WTC11 (cell line): ENCODE measurements around the gene DNM3. TPM values are rescaled to one million over a fixed set of nuclear protein-coding genes. Genes with fewer than 3 reads are reported as not detected.

Experiments
- ATAC-seq: fragments of 200-7000 bp; cut with Tn5 transposase; 2 replicates; pipeline ENCODE4 v1.10.0; 2021; ENCODE audit warnings: mild to moderate bottlenecking, moderate library complexity
- CTCF ChIA-PET: fragments of 300-600 bp; sonication (Branson Sonifier 250); formaldehyde crosslinking; loops from one replicate; lab custom pipeline; 2021; ENCODE audit warnings: antibody characterized with exemption; lab: Charles Lee
- POLR2A ChIA-PET: fragments of 350-600 bp; sonication (Branson Sonifier 250); formaldehyde crosslinking; loops from one replicate; lab custom pipeline; 2021; ENCODE audit warnings: antibody characterized with exemption; lab: Charles Lee
- DNase-seq: peaks from one replicate; pipeline ENCODE4 v3.0.0; 2021; ENCODE audit warnings: low spot score
- H3K27ac Mint-ChIP-seq: 2 replicates; pipeline ENCODE4 v1.8.0; 2021; ENCODE audit warnings: mixed read lengths
- H3K27me3 Mint-ChIP-seq: 2 replicates; pipeline ENCODE4 v1.8.0; 2021; ENCODE audit warnings: low read depth, mild to moderate bottlenecking, moderate library complexity, mixed read lengths
- H3K36me3 Mint-ChIP-seq: 2 replicates; pipeline ENCODE4 v1.8.0; 2021; ENCODE audit warnings: mixed read lengths
- H3K4me1 Mint-ChIP-seq: 2 replicates; pipeline ENCODE4 v1.8.0; 2022; ENCODE audit warnings: mixed read lengths
- H3K4me3 Mint-ChIP-seq: 2 replicates; pipeline ENCODE4 v1.8.0; 2021; ENCODE audit warnings: mild to moderate bottlenecking, moderate library complexity, mixed read lengths
- H3K9me3 Mint-ChIP-seq: 2 replicates; pipeline ENCODE4 v1.8.0; 2021; ENCODE audit warnings: mixed read lengths
- ETV6 ChIP-seq: sonication (generic); formaldehyde crosslinking; IDR thresholded peaks from 2 replicates; pipeline ENCODE4 v1.8.1; 2022; ENCODE audit warnings: mild to moderate bottlenecking, missing genetic modification reagents
- FOXJ3 ChIP-seq: sonication (generic); formaldehyde crosslinking; IDR thresholded peaks from 2 replicates; pipeline ENCODE4 v1.9.0; 2021; ENCODE audit warnings: missing genetic modification reagents, mild to moderate bottlenecking, borderline replicate concordance
- GABPB1 ChIP-seq: sonication (generic); formaldehyde crosslinking; IDR thresholded peaks from 2 replicates; pipeline ENCODE4 v1.8.1; 2023; ENCODE audit warnings: mild to moderate bottlenecking, missing genetic modification reagents
- IRF2 ChIP-seq: sonication (generic); formaldehyde crosslinking; IDR thresholded peaks from 2 replicates; pipeline ENCODE4 v1.8.0; 2022; ENCODE audit warnings: low read depth, missing genetic modification reagents, borderline replicate concordance
- JAZF1 ChIP-seq: fragments of 250-450 bp; sonication (Bioruptor Pico); IDR thresholded peaks from 2 replicates; pipeline ENCODE4 v1.9.0; 2021; ENCODE audit warnings: moderate library complexity, mild to moderate bottlenecking, inconsistent platforms
- JUN ChIP-seq: sonication (generic); formaldehyde crosslinking; IDR thresholded peaks from 2 replicates; pipeline ENCODE4 v1.8.0; 2023; ENCODE audit warnings: mild to moderate bottlenecking, missing genetic modification reagents
- MYBL2 ChIP-seq: sonication (generic); formaldehyde crosslinking; IDR thresholded peaks from 2 replicates; pipeline ENCODE4 v1.8.1; 2023; ENCODE audit warnings: mild to moderate bottlenecking, moderate library complexity, missing genetic modification reagents
- SMAD4 ChIP-seq: sonication (generic); formaldehyde crosslinking; IDR thresholded peaks from 2 replicates; pipeline ENCODE4 v1.8.0; 2022; ENCODE audit warnings: mild to moderate bottlenecking, missing genetic modification reagents
- ZNF281 ChIP-seq: sonication (generic); formaldehyde crosslinking; IDR thresholded peaks from 2 replicates; pipeline ENCODE4 v1.8.0; 2023; ENCODE audit warnings: mild to moderate bottlenecking, missing genetic modification reagents
- ZNF317 ChIP-seq: sonication (generic); formaldehyde crosslinking; IDR thresholded peaks from 2 replicates; pipeline ENCODE4 v1.8.1; 2023; ENCODE audit warnings: low read depth, mild to moderate bottlenecking, moderate library complexity, missing genetic modification reagents, borderline replicate concordance
- ZSCAN18 ChIP-seq: fragments of 250-450 bp; sonication (Bioruptor Pico); IDR thresholded peaks from 2 replicates; pipeline ENCODE4 v2.1.2; 2022; ENCODE audit warnings: mild to moderate bottlenecking, moderate library complexity
- total RNA-seq: library from RNA; stranded (reverse); gene quantifications from 3 replicates; pipeline ENCODE4 v1.2.3, GENCODE V29; 2021
- TF ChIP-seq, protein P1 (sequence below): fragments of 200-600 bp; IDR thresholded peaks from 2 replicates; pipeline ENCODE4 v1.8.0; 2022; ENCODE audit warnings: antibody characterized with exemption
- TF ChIP-seq, protein P2 (sequence below): fragments of 250-450 bp; sonication (Bioruptor Pico); conservative IDR thresholded peaks from 2 replicates; pipeline ENCODE4 v1.9.0; 2021; ENCODE audit warnings: mild to moderate bottlenecking
- TF ChIP-seq, protein P3 (sequence below): sonication (generic); formaldehyde crosslinking; IDR thresholded peaks from 2 replicates; pipeline ENCODE4 v1.8.0; 2022; ENCODE audit warnings: mild to moderate bottlenecking, missing genetic modification reagents
- TF ChIP-seq, protein P4 (sequence below): sonication (generic); formaldehyde crosslinking; IDR thresholded peaks from 2 replicates; pipeline ENCODE4 v1.8.0; 2022; ENCODE audit warnings: mild to moderate bottlenecking, missing genetic modification reagents
- TF ChIP-seq, protein P5 (sequence below): fragments of 250-450 bp; sonication (Bioruptor Pico); IDR thresholded peaks from 2 replicates; pipeline ENCODE4 v1.8.0; 2021; ENCODE audit warnings: mild to moderate bottlenecking

The DNM3 gene
- total RNA-seq, 1 experiment from 2014 or later, result 1.9 TPM

- H3K9me3 Mint-ChIP-seq, result peaks cover 5% of the 10 kb centered on the region
- ChIA-PET CTCF (no interaction called here), POLR2A (no interaction called here)
- no peak overlapping the region for H3K27ac Mint-ChIP-seq
- H3K27me3 Mint-ChIP-seq, result no peaks in the 10 kb centered on the region
- peaks cover 23% of the 10 kb centered on the region for H3K4me1 Mint-ChIP-seq
- H3K36me3 Mint-ChIP-seq, result no peaks in the 10 kb centered on the region
- no peak for DNase-seq
- no peak overlapping the region for H3K4me3 Mint-ChIP-seq
- TF ChIP-seq ZSCAN18 (no peak), IRF2 (no peak), SMAD4 (CRISPR knock-in tag) (no peak), ZNF281 (CRISPR knock-in tag) (no peak)
- no peak for ATAC-seq
Measured at GRCh38 chr1:172266528-172267174, 425.4 kb downstream of the DNM3 start.

DNA sequence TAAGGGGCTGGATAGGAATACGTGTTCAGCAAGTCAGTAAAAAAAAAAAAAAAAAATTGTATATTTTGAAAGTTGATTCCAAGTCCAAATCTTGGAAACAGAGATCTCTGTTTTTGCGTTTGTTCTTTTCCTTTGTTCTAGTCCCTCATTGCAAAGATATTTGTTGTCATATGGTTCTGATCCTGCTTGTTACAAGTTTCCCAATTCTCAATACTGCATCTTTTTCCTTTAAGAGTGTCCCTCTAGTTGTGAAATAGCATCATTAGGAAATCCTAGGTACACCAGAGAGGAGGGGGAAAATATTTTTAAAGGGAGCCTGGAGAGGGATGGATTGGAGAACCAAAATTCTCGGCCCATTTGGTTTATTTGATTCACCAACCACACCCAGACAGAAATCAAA is 426.9 kb downstream of the DNM3 start:
- ChIA-PET CTCF (no interaction called here), POLR2A (no interaction called here)
- Mint-ChIP-seq H3K27me3 (no peaks in the 10 kb centered on the region), H3K4me3 (no peak overlapping the region), H3K9me3 (no peaks in the 10 kb centered on the region; the same call in 1 of the 2 replicates), H3K27ac (no peak overlapping the region), H3K36me3 (no peaks in the 10 kb centered on the region), H3K4me1 (peaks cover 23% of the 10 kb centered on the region)
- DNase-seq, result no peak
- ATAC-seq, result no peak
- TF ChIP-seq GABPB1 (no peak), FOXJ3 (CRISPR knock-in tag) (no peak), MYBL2 (CRISPR knock-in tag) (no peak)
- TF ChIP-seq, protein P1, sequence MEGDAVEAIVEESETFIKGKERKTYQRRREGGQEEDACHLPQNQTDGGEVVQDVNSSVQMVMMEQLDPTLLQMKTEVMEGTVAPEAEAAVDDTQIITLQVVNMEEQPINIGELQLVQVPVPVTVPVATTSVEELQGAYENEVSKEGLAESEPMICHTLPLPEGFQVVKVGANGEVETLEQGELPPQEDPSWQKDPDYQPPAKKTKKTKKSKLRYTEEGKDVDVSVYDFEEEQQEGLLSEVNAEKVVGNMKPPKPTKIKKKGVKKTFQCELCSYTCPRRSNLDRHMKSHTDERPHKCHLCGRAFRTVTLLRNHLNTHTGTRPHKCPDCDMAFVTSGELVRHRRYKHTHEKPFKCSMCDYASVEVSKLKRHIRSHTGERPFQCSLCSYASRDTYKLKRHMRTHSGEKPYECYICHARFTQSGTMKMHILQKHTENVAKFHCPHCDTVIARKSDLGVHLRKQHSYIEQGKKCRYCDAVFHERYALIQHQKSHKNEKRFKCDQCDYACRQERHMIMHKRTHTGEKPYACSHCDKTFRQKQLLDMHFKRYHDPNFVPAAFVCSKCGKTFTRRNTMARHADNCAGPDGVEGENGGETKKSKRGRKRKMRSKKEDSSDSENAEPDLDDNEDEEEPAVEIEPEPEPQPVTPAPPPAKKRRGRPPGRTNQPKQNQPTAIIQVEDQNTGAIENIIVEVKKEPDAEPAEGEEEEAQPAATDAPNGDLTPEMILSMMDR, result no peak

- Mint-ChIP-seq H3K36me3 (no peaks in the 10 kb centered on the region), H3K4me3 (no peak overlapping the region), H3K9me3 (no peaks in the 10 kb centered on the region), H3K27me3 (no peaks in the 10 kb centered on the region), H3K27ac (peak overlapping the region; percentile 10), H3K4me1 (peaks cover 24% of the 10 kb centered on the region)
- ATAC-seq, result no peak; the same call in 1 of the 2 replicates
- ChIA-PET POLR2A (no interaction called here), CTCF (interaction anchor here (0.6 kb wide), 1 partner anchor 181 kb away, joined by 3 read pairs; no protein-coding TSS in a partner anchor)
- no peak for DNase-seq
- TF ChIP-seq, protein P2, sequence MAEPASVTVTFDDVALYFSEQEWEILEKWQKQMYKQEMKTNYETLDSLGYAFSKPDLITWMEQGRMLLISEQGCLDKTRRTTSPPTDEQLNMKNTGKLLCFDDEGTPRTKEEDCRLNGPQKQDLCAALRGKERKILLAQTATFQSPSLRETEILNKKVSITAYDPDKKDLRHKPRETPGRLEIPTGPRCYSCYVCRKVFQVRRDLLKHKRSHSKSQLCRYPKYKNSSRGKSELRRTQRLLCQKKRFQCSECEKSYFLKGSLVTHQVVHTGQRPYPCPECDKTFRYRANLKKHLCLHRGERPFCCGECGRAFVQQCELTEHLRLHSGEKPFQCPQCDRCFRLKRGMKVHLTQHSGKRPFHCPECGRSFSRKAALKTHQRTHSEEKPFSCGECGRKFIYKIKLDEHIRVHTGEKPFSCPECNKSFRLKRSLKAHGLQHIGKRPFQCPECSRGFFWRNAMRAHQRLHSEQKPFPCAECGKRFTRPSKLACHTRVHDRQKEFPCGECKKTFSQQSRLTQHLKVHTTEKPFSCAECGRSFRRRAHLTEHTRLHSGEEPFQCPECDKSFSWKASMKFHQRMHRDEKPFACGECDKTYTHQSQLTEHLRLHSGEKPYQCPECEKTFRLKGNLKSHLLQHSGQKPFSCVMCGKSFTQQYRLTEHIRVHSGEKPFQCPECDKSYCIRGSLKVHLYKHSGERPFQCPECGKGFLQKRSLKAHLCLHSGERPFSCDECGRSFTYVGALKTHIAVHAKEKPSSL (CRISPR knock-in tag), result no peak
- TF ChIP-seq, protein P1, result no peak
- TF ChIP-seq, protein P3, sequence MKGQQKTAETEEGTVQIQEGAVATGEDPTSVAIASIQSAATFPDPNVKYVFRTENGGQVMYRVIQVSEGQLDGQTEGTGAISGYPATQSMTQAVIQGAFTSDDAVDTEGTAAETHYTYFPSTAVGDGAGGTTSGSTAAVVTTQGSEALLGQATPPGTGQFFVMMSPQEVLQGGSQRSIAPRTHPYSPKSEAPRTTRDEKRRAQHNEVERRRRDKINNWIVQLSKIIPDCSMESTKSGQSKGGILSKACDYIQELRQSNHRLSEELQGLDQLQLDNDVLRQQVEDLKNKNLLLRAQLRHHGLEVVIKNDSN (CRISPR knock-in tag), result no peak
- TF ChIP-seq, protein P4, sequence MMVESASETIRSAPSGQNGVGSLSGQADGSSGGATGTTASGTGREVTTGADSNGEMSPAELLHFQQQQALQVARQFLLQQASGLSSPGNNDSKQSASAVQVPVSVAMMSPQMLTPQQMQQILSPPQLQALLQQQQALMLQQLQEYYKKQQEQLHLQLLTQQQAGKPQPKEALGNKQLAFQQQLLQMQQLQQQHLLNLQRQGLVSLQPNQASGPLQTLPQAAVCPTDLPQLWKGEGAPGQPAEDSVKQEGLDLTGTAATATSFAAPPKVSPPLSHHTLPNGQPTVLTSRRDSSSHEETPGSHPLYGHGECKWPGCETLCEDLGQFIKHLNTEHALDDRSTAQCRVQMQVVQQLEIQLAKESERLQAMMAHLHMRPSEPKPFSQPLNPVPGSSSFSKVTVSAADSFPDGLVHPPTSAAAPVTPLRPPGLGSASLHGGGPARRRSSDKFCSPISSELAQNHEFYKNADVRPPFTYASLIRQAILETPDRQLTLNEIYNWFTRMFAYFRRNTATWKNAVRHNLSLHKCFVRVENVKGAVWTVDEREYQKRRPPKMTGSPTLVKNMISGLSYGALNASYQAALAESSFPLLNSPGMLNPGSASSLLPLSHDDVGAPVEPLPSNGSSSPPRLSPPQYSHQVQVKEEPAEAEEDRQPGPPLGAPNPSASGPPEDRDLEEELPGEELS (CRISPR knock-in tag), result no peak
- TF ChIP-seq JUN (CRISPR knock-in tag) (no peak), JAZF1 (CRISPR knock-in tag) (no peak), ETV6 (CRISPR knock-in tag) (no peak), MYBL2 (CRISPR knock-in tag) (no peak), ZNF317 (CRISPR knock-in tag) (no peak)
- TF ChIP-seq, protein P5, sequence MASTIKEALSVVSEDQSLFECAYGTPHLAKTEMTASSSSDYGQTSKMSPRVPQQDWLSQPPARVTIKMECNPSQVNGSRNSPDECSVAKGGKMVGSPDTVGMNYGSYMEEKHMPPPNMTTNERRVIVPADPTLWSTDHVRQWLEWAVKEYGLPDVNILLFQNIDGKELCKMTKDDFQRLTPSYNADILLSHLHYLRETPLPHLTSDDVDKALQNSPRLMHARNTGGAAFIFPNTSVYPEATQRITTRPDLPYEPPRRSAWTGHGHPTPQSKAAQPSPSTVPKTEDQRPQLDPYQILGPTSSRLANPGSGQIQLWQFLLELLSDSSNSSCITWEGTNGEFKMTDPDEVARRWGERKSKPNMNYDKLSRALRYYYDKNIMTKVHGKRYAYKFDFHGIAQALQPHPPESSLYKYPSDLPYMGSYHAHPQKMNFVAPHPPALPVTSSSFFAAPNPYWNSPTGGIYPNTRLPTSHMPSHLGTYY (CRISPR knock-in tag), result no peak
Measured at GRCh38 chr1:172269084-172269483, 427.8 kb downstream of the DNM3 start.
